ENCODE data around the gene CDON.

DNA sequence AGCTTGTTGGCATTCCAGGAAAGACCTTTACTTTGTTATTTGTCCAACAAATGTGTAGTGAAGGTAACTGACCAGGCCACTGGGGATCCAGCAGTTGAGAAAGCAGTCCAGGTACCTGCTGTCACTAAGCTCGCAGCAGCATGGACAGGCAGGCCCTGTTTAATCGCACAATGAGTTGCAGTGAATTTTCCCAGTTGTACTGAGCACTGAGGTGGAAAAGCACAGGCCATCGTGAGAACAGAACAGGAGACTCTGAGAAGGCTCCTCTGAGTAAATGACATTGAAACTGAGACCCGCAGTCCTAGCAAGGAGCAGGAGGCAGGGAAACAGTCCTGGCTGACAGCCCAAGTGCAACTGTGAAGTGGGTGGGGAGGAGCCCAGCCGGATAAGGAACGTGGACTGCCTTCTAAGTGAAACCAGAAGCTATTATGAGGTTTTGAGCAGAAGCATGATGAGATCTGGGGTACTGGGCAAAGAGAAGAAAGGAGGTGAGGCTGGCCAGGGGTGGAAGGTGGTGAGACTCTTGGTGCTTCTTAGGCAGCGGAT, 39.8 kb upstream of the CDON start:
- TF ChIP-seq, protein P1, sequence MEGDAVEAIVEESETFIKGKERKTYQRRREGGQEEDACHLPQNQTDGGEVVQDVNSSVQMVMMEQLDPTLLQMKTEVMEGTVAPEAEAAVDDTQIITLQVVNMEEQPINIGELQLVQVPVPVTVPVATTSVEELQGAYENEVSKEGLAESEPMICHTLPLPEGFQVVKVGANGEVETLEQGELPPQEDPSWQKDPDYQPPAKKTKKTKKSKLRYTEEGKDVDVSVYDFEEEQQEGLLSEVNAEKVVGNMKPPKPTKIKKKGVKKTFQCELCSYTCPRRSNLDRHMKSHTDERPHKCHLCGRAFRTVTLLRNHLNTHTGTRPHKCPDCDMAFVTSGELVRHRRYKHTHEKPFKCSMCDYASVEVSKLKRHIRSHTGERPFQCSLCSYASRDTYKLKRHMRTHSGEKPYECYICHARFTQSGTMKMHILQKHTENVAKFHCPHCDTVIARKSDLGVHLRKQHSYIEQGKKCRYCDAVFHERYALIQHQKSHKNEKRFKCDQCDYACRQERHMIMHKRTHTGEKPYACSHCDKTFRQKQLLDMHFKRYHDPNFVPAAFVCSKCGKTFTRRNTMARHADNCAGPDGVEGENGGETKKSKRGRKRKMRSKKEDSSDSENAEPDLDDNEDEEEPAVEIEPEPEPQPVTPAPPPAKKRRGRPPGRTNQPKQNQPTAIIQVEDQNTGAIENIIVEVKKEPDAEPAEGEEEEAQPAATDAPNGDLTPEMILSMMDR (IDR thresholded peaks at IDR 0.05), result no peak
- no peak for TF ChIP-seq ZFX (IDR thresholded peaks at IDR 0.05; ENCODE audit: borderline replicate concordance)

Data from 22Rv1 (cell line).